ENCODE data around the gene GPR183. TPM values are rescaled to one million over a fixed set of nuclear protein-coding genes. Genes with fewer than 3 reads are reported as not detected.

Gene GPR183
- total RNA-seq, 1 donor from 2014 or later, result 147 TPM

- Mint-ChIP-seq H3K4me3 (ENCODE audit: low read depth) (no peak overlapping the region), H3K27me3 (ENCODE audit: low read depth) (no peaks in the 10 kb centered on the region), H3K27ac (peak overlapping the region; percentile 47), H3K4me1 (ENCODE audit: low read depth) (peaks cover 80% of the 10 kb centered on the region), H3K9me3 (no peaks in the 10 kb centered on the region), H3K36me3 (ENCODE audit: low read depth) (peaks cover 50% of the 10 kb centered on the region)
- intact Hi-C loops (cut with micrococcal nuclease), result loop anchor here (2.0 kb wide), 1 partner anchor 17 kb away; no protein-coding TSS in a partner anchor
- peak; percentile 37 for DNase-seq (ENCODE audit: low spot score)
These were observed 25.4 kb downstream of the GPR183 start for GRCh38 chr13:99281811-99282263.

GRCh38 chr13:99280166-99280565 is 27.0 kb downstream of the GPR183 start:
- DNase-seq (ENCODE audit: low spot score), result no peak
- no peak overlapping the region for H3K4me3 Mint-ChIP-seq (ENCODE audit: low read depth)
- H3K36me3 Mint-ChIP-seq (ENCODE audit: low read depth), result peaks cover 55% of the 10 kb centered on the region
- H3K27me3 Mint-ChIP-seq (ENCODE audit: low read depth), result no peaks in the 10 kb centered on the region
- H3K4me1 Mint-ChIP-seq (ENCODE audit: low read depth), result peaks cover 82% of the 10 kb centered on the region
- intact Hi-C loops (cut with micrococcal nuclease), result no loop called here
- peak overlapping the region; percentile 4 for H3K27ac Mint-ChIP-seq
- H3K9me3 Mint-ChIP-seq, result no peaks in the 10 kb centered on the region

DNA sequence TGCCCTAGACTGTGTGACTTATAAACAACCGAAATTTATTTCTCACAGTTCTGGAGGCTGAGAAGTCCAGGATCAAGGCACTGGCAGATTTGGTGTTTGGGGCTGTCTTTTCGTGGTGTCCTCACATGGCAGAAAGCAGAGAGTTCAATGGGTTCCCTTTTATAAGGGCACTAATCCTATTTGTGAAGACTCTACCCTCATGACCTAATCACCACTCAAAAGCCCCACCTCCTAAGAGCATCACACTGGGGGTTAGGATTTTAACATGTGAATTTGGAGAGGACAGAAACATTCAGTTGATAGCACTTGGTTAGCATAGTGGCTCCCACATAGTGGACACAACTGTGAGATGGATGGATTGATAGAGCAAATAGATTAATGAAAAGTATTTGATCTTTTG is 27.6 kb downstream of the GPR183 start:
- Mint-ChIP-seq H3K36me3 (ENCODE audit: low read depth) (peaks cover 59% of the 10 kb centered on the region), H3K4me1 (ENCODE audit: low read depth) (peaks cover 84% of the 10 kb centered on the region), H3K9me3 (no peaks in the 10 kb centered on the region), H3K27ac (peak overlapping the region; percentile 14), H3K4me3 (ENCODE audit: low read depth) (no peak overlapping the region), H3K27me3 (ENCODE audit: low read depth) (no peaks in the 10 kb centered on the region)
- intact Hi-C loops (cut with micrococcal nuclease), result loop anchor here (5.0 kb wide), 1 partner anchor 33 kb away; no protein-coding TSS in a partner anchor
- no peak for DNase-seq (ENCODE audit: low spot score)

- Mint-ChIP-seq H3K9me3 (no peaks in the 10 kb centered on the region), H3K27me3 (ENCODE audit: low read depth) (no peaks in the 10 kb centered on the region), H3K4me3 (ENCODE audit: low read depth) (no peak overlapping the region), H3K4me1 (ENCODE audit: low read depth) (peaks cover 84% of the 10 kb centered on the region), H3K36me3 (ENCODE audit: low read depth) (peaks cover 62% of the 10 kb centered on the region), H3K27ac (peak overlapping the region; percentile 14)
- intact Hi-C loops (cut with micrococcal nuclease), result loop anchor here (5.0 kb wide), 1 partner anchor 33 kb away; no protein-coding TSS in a partner anchor
- no peak for DNase-seq (ENCODE audit: low spot score)
These were observed 28.4 kb downstream of the GPR183 start for GRCh38 chr13:99278843-99279242.

- H3K27me3 Mint-ChIP-seq (ENCODE audit: low read depth), result no peaks in the 10 kb centered on the region
- H3K36me3 Mint-ChIP-seq (ENCODE audit: low read depth), result peaks cover 67% of the 10 kb centered on the region
- intact Hi-C loops (cut with micrococcal nuclease), result loop anchor here (5.0 kb wide), 1 partner anchor 34 kb away; no protein-coding TSS in a partner anchor
- H3K9me3 Mint-ChIP-seq, result peaks cover 4% of the 10 kb centered on the region
- H3K4me3 Mint-ChIP-seq (ENCODE audit: low read depth), result no peak overlapping the region
- H3K4me1 Mint-ChIP-seq (ENCODE audit: low read depth), result peaks cover 88% of the 10 kb centered on the region
- H3K27ac Mint-ChIP-seq, result peak overlapping the region; percentile 56
- no peak for DNase-seq (ENCODE audit: low spot score)
These were observed 29.0 kb downstream of the GPR183 start for GRCh38 chr13:99278200-99278599.

- peaks cover 10% of the 10 kb centered on the region for H3K9me3 Mint-ChIP-seq
- H3K27me3 Mint-ChIP-seq (ENCODE audit: low read depth), result no peaks in the 10 kb centered on the region
- no peak for DNase-seq (ENCODE audit: low spot score)
- H3K4me3 Mint-ChIP-seq (ENCODE audit: low read depth), result no peak overlapping the region
- peaks cover 73% of the 10 kb centered on the region for H3K36me3 Mint-ChIP-seq (ENCODE audit: low read depth)
- intact Hi-C loops (cut with micrococcal nuclease), result loop anchor here (5.0 kb wide), 1 partner anchor 35 kb away; no protein-coding TSS in a partner anchor
- peak overlapping the region; percentile 54 for H3K27ac Mint-ChIP-seq
- peaks cover 85% of the 10 kb centered on the region for H3K4me1 Mint-ChIP-seq (ENCODE audit: low read depth)
These were observed 29.6 kb downstream of the GPR183 start for GRCh38 chr13:99277629-99278028.

DNA sequence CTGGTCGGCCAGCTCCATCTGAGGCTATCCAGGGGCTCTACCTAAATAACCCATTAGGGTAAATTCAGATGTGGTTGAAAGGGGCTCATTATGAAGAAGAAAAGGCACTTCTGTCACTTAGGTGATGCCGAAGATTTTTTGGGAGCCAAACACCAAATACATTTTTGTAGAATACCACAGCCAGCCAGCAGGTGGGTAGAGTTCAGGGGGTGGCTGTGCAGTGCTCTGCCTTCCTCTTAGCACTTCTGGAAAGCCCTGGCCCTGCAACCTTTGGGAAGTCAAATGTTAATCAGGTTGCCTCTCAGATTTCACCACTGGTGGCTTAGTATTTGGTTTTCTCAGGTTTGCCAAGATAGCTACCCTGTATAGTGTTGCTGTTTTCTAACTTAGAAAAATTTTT is 30.5 kb downstream of the GPR183 start:
- Mint-ChIP-seq H3K4me3 (ENCODE audit: low read depth) (no peak overlapping the region), H3K27me3 (ENCODE audit: low read depth) (no peaks in the 10 kb centered on the region), H3K36me3 (ENCODE audit: low read depth) (peaks cover 81% of the 10 kb centered on the region), H3K27ac (peak overlapping the region; percentile 69), H3K4me1 (ENCODE audit: low read depth) (peaks cover 81% of the 10 kb centered on the region), H3K9me3 (peaks cover 16% of the 10 kb centered on the region)
- no peak for DNase-seq (ENCODE audit: low spot score)
- intact Hi-C loops (cut with micrococcal nuclease), result loop anchor here (5.0 kb wide), 1 partner anchor 36 kb away; no protein-coding TSS in a partner anchor

DNA sequence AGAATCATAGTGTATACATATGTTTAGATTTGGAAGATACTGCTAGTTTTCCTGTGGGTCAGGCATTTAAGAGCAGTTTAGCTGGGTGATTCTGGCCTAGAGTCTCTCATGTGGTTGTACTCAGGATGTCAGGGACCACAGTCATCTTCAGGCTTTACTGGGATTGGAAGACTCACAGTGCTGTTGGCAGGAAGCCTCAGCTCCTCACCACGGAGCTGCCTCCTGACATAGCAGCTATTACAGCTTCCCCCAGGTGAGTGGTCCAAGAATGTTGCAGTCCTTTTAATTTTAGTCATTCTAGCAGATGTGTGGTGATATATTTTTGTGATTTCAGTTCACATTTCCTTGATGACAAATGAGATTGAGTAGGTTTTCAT is 32.1 kb downstream of the GPR183 start:
- Mint-ChIP-seq H3K9me3 (peaks cover 16% of the 10 kb centered on the region), H3K4me3 (ENCODE audit: low read depth) (peak overlapping the region; percentile 11), H3K27ac (peak overlapping the region; percentile 87), H3K36me3 (ENCODE audit: low read depth) (peaks cover 84% of the 10 kb centered on the region), H3K4me1 (ENCODE audit: low read depth) (peaks cover 83% of the 10 kb centered on the region), H3K27me3 (ENCODE audit: low read depth) (no peaks in the 10 kb centered on the region)
- intact Hi-C loops (cut with micrococcal nuclease), result loop anchor here (2.0 to 5.0 kb wide), 3 partner anchors 14 to 48 kb away; no protein-coding TSS in a partner anchor
- peak; percentile 38 for DNase-seq (ENCODE audit: low spot score)

DNA sequence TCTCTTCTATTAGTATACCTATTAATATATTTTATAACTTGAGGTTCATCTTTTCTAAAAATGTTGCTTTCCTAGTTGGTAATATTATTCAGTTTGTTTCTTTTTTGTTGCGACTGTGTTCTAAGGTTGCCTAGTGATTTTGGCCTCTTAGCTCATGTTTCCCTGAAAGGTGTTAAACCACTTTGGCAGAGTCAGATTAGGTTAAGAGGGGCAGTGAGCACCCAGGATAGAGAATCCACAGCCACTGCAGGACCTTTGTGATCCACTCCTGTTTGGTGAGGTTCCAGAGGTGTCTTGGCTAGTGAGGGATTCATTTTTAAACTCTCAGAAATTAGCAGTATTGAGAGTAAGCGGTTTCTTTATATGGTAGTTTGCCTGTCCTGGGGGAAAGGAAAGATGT is 34.1 kb downstream of the GPR183 start:
- Mint-ChIP-seq H3K9me3 (peaks cover 16% of the 10 kb centered on the region), H3K27ac (peak overlapping the region; percentile 74), H3K4me3 (ENCODE audit: low read depth) (no peak overlapping the region), H3K4me1 (ENCODE audit: low read depth) (peaks cover 71% of the 10 kb centered on the region), H3K36me3 (ENCODE audit: low read depth) (peaks cover 72% of the 10 kb centered on the region), H3K27me3 (ENCODE audit: low read depth) (no peaks in the 10 kb centered on the region)
- intact Hi-C loops (cut with micrococcal nuclease), result no loop called here
- no peak for DNase-seq (ENCODE audit: low spot score)

DNA sequence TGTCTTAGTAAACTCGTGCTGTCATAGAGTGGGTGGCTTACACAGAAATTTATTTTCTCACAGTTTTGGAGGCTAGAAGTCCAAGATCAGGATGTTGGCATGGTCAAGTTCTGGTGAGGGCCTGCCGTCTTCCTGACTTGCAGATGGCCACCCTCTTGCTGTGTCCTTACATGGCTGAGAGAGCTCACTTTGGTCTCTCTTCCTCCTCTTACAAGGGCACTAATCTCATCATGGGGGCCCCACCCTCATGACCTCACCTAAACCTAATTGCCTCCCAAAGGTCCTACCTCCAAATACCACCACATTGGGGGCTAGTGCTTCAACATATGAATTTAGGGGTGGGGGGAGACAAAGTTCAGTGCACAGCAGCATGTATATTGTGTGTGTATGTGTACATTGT is 34.7 kb downstream of the GPR183 start:
- Mint-ChIP-seq H3K36me3 (ENCODE audit: low read depth) (peaks cover 74% of the 10 kb centered on the region), H3K9me3 (peaks cover 16% of the 10 kb centered on the region), H3K4me3 (ENCODE audit: low read depth) (no peak overlapping the region), H3K27me3 (ENCODE audit: low read depth) (no peaks in the 10 kb centered on the region), H3K27ac (no peak overlapping the region), H3K4me1 (ENCODE audit: low read depth) (peaks cover 65% of the 10 kb centered on the region)
- no peak for DNase-seq (ENCODE audit: low spot score)
- intact Hi-C loops (cut with micrococcal nuclease), result no loop called here

DNA sequence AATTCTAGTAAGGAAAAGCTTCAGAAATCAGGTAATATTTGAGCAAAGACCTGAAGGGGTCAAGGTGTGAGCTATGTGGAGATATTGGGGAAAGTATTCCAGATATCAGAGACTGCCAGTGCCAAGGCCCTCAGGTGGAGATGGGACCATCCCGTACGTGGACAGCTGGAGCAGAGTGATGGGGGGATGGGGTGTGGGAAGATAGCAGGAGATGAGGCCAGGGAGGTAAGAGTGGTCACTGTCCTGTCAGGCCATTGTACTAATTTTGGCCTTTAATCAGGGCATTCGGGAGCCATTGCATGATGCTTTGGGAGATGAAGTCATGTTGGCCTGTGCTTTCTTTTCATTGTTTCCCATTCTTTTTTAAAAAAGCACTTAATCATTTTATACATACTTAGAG is 36.0 kb downstream of the GPR183 start:
- peaks cover 65% of the 10 kb centered on the region for H3K36me3 Mint-ChIP-seq (ENCODE audit: low read depth)
- intact Hi-C loops (cut with micrococcal nuclease), result no loop called here
- H3K27ac Mint-ChIP-seq, result peak overlapping the region; percentile 47
- peaks cover 16% of the 10 kb centered on the region for H3K9me3 Mint-ChIP-seq
- DNase-seq (ENCODE audit: low spot score), result no peak
- H3K27me3 Mint-ChIP-seq (ENCODE audit: low read depth), result no peaks in the 10 kb centered on the region
- no peak overlapping the region for H3K4me3 Mint-ChIP-seq (ENCODE audit: low read depth)
- H3K4me1 Mint-ChIP-seq (ENCODE audit: low read depth), result peaks cover 58% of the 10 kb centered on the region

- Mint-ChIP-seq H3K9me3 (peaks cover 16% of the 10 kb centered on the region), H3K4me1 (ENCODE audit: low read depth) (peaks cover 54% of the 10 kb centered on the region), H3K27me3 (ENCODE audit: low read depth) (no peaks in the 10 kb centered on the region), H3K4me3 (ENCODE audit: low read depth) (no peak overlapping the region), H3K36me3 (ENCODE audit: low read depth) (peaks cover 65% of the 10 kb centered on the region), H3K27ac (peak overlapping the region; percentile 61)
- DNase-seq (ENCODE audit: low spot score), result no peak
- intact Hi-C loops (cut with micrococcal nuclease), result loop anchor here (1.0 kb wide), 1 partner anchor 83 kb away; no protein-coding TSS in a partner anchor
These were observed 36.7 kb downstream of the GPR183 start for GRCh38 chr13:99270518-99270917.

DNA sequence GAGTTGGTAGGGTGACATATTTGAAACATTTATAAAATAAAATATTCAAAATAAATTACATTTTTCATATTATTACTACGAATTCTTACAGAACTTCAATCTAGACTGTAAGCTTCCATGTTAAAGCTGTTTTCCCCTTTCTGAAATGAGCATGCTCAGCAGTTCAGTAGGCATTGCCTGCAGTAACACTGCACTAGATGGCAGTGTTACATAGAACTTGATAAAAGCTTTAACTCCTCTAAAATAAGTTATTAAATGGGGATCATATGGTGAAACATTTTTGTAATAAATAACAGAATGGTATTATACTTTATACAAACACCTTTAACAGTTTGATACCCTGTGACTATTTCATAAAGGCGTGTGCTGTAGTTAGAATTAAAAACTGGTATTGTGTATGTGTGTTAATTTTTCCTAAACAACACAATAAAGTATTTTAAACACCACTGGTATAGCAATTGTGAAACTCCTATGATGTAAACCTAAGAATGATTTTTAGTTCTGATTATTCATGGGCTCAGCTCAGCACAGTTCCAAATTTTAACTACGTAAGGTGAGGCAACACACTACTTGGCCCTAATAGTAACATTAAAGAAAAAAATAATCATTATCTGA is 37.5 kb downstream of the GPR183 start:
- H3K36me3 Mint-ChIP-seq (ENCODE audit: low read depth), result peaks cover 61% of the 10 kb centered on the region
- no peak overlapping the region for H3K27ac Mint-ChIP-seq
- H3K9me3 Mint-ChIP-seq, result peaks cover 16% of the 10 kb centered on the region
- peaks cover 54% of the 10 kb centered on the region for H3K4me1 Mint-ChIP-seq (ENCODE audit: low read depth)
- intact Hi-C loops (cut with micrococcal nuclease), result loop anchor here (1.0 to 5.0 kb wide), 5 partner anchors 33 to 168 kb away; no protein-coding TSS in a partner anchor
- H3K27me3 Mint-ChIP-seq (ENCODE audit: low read depth), result no peaks in the 10 kb centered on the region
- DNase-seq (ENCODE audit: low spot score), result no peak
- no peak overlapping the region for H3K4me3 Mint-ChIP-seq (ENCODE audit: low read depth)
